Fibroblast of the aortic adventitia (primary cell): Measurements from ENCODE around the gene TTLL10. TPM values are rescaled to one million over a fixed set of nuclear protein-coding genes. Genes with fewer than 3 reads are reported as not detected.
"Not testable (repeated sequence)": the region's sequence is repeated elsewhere in the genome, so short reads cannot be mapped to it uniquely, and the experiment has no call there.

Experiments
- DNase-seq: peaks from one replicate; pipeline ENCODE4 v3.0.0-alpha.2; 2010; ENCODE audit warnings: low read depth
- H3K4me3 ChIP-seq: 2 replicates; pipeline ENCODE4 v1.5.1; 2011; ENCODE audit warnings: low read depth, mild to moderate bottlenecking, control low read depth, low read length, moderate library complexity
- total RNA-seq: library from RNA; depleted of rRNA; stranded (reverse); fragments of >200 nt; gene quantifications from 2 replicates; pipeline ENCODE4 v1.2.3, GENCODE V29; 2012; ENCODE audit warnings: low replicate concordance
- TF ChIP-seq, protein P1 (sequence below): IDR thresholded peaks from 2 replicates; pipeline ENCODE4 v1.5.1; 2011; ENCODE audit warnings: mild to moderate bottlenecking, low read length, control low read depth, inconsistent platforms; ENCODE audit not compliant: insufficient read depth

The TTLL10 gene
- total RNA-seq, 1 donor = not detected

DNA sequence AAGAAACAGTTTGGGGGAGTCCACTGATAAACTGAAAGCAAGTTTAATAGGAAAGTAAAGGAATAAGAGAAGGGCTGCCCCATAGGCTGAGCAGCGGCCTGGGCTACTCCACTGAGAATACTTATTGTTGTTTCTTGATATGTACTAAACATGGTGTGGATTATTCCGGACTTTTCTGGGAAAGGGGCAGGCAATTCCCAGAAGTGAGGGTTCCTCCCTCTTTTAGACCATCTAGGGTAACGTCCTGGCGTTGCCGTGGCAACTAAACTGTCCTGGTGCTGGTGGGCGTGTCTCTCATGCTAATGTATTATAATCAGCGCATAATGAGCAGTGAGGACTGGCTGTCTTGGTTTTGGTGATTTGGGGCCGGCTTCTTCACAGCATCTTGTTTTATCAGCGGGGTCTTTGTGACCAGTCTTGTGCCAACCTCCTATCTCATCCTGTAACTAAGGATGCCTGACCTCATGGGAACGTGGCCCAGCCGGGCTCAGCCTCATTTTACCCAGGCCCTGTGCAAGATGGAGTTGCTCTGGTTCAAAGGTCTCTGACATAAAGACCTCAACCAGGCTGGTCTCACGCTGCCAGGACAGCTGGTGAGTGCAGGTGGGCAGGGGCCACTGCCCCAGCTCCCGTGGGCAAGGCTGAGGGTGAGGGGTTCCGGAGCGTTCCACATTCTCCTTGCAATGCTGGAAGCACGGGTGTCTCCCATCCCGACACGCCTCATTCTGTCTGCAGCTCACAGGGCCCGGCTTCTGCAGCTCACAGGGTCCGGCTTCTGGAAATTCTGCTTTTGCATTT lies 38.1 kb upstream of the TTLL10 start:
- no peak overlapping the region for H3K4me3 ChIP-seq
- DNase-seq = peak; percentile 27
- TF ChIP-seq, protein P1, sequence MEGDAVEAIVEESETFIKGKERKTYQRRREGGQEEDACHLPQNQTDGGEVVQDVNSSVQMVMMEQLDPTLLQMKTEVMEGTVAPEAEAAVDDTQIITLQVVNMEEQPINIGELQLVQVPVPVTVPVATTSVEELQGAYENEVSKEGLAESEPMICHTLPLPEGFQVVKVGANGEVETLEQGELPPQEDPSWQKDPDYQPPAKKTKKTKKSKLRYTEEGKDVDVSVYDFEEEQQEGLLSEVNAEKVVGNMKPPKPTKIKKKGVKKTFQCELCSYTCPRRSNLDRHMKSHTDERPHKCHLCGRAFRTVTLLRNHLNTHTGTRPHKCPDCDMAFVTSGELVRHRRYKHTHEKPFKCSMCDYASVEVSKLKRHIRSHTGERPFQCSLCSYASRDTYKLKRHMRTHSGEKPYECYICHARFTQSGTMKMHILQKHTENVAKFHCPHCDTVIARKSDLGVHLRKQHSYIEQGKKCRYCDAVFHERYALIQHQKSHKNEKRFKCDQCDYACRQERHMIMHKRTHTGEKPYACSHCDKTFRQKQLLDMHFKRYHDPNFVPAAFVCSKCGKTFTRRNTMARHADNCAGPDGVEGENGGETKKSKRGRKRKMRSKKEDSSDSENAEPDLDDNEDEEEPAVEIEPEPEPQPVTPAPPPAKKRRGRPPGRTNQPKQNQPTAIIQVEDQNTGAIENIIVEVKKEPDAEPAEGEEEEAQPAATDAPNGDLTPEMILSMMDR = no peak

DNA sequence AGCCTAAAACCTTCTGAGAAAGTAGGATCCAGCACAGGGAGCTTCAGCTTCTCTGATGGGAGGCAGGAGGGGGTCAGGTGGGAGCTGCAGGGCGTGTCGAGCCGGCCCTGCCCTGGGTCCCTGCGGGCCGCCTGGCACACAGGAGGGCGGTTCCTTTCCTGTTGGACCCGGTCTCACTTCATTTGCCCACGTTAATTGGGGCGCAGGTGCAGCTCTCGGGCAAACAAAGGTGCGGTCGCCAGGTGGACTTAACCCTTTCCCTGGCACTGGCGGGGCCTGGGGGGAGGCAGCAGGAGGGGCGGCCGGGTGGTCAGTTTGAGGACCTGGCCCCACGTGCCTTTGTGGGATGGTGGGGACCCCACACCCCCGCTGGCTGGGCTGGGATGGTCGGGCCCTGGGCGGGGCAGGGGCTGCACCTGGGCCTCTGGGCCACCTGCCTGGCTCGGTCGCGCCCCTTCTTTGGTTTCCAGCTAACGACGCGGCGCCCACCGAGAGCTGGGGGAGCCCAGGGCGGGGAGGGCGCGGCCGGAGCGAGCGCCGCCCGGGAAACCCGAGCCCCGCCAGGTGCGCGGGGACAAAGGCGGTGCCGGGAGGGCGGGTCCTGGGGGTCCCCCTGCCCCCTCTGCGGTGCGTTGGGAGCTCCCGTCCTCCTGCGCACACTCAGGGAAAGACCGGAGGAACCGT lies 37.0 kb upstream of the TTLL10 start:
- TF ChIP-seq, protein P1 = no peak
- DNase-seq = no peak
- no peak overlapping the region for H3K4me3 ChIP-seq

DNA sequence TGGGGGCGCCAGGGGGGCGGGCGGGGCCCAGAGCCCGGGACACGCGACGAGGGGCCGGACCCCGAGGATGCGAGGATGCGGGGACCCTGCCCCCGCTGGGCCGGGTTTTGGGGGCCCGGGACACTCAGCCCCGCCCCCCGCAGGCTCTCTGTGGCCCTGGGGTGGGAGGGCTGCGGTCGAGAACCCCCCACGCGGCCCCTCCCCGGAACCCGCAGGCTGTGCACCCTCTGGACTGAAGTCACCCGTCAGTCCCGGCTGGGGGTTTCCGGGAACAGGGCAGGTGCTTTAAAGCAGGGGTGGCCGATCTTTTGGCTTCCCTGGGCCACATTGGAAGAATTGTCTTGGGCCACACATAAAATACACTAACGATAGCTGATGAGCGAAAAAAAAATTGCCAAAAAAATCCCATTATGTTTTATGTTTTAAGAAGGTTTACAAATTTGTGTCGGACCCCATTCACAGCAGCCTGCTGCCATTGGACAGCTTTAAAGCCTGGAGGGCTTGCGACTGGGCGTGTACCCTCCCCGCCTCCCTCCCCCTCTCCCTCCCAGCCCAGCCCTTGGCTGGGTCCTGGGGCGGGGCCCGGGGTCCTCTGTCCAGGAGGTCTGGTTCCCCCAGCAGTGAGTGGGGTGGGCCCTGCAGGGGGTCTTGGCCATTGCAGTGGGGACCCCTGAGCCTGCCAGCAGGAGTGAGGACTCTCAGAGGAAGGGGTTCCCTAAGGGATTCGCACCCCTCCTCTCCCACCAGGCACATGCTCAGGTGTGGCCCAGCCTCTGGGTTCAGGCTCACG lies 36.2 kb upstream of the TTLL10 start:
- no peak overlapping the region for H3K4me3 ChIP-seq
- DNase-seq = no peak
- TF ChIP-seq, protein P1 = no peak

DNA sequence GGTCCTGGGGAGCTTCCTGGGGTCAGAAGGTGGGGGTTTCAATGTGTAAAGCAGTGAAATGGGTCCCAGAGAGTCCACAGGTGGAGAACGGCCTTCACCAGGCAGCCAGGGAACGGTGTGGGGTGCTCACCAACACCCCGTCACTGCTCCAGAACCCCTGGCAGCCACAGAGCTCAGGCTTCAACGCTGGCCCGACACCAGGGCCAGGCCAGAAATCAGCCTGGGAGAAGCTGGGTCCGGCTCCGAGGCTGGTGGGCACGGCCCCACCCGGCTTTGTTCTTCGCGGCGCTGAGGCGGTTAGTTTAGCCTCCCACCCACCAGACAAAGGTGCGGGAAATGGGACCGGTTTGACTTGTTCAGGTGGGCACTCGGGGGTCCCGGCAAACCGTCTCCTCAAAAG lies 33.0 kb upstream of the TTLL10 start:
- DNase-seq = no peak
- no peak overlapping the region for H3K4me3 ChIP-seq
- TF ChIP-seq, protein P1 = no peak

DNA sequence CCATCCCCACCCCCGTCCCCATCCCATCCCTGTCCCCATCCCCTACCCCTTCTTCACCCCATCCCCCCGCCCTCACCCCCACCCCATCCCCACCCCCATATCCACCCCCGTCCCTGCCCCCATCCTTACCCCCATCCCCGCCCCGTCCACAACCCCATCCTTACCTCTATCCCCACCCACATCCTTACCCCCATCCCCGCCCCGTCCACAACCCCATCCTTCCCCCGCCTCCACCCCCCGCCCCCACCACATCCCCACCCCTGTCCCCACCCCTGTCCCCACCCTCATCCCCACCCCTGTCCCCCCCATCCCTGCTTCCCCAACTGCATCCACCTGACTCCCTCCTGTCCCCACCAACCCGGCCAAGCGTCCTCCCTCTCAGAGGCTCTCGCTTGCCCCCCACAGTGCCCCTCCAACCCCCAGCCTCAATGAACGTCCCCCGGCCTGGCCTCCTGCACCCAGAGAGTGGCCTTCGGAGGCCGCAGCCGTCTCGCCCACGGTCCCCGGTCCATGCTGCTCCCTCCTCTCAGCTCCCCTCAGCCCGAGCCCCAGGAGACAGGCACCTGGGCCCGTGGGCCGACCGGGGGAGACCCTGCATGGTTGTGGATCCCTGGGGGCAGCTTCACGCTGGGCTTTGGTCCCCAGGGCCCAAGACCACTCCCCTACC lies 32.3 kb upstream of the TTLL10 start:
- H3K4me3 ChIP-seq = no peak overlapping the region
- TF ChIP-seq, protein P1 = no peak
- no peak for DNase-seq

DNA sequence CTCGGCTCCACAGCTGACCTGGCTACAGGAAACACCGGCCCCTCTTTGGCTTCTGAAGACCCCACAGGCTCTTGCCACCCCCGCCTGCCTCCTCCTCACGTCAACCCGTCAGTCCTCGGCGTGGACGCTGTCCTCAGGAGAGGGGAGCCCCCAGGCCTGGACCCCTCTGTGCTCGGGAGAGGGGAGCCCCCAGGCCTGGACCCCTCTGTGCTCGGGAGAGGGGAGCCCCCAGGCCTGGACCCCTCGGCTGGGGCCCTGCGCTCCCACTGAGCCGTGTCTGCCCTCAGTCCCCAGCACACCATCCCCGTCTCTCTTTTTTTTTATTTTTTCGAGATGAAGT lies 31.8 kb upstream of the TTLL10 start:
- DNase-seq = no peak
- H3K4me3 ChIP-seq = no peak overlapping the region
- TF ChIP-seq, protein P1 = no peak

DNA sequence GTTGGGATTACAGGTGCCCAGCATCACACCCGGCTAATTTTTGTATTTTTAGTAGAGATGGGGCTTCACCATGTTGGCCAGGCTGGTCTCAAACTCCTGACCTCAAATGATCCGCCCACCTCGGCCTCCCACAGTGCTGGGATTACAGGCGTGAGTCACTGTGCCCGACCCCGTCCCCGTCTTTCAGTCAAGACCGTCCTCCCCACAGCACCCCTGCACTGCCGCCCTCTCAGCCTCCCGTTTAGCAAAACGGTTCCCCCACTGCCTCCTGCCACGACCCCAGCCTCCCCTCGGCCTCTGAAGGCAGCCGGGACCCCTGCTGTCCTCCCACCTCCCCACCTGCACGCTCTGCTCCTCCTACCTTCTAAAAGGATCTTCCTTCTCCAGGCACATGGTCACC lies 31.3 kb upstream of the TTLL10 start:
- DNase-seq, H3K4me3 ChIP-seq: not testable (repeated sequence)
